ENCODE results near the gene ZW10. TPM values are rescaled to one million over a fixed set of nuclear protein-coding genes. Genes with fewer than 3 reads are reported as not detected.

Gene ZW10, protein sequence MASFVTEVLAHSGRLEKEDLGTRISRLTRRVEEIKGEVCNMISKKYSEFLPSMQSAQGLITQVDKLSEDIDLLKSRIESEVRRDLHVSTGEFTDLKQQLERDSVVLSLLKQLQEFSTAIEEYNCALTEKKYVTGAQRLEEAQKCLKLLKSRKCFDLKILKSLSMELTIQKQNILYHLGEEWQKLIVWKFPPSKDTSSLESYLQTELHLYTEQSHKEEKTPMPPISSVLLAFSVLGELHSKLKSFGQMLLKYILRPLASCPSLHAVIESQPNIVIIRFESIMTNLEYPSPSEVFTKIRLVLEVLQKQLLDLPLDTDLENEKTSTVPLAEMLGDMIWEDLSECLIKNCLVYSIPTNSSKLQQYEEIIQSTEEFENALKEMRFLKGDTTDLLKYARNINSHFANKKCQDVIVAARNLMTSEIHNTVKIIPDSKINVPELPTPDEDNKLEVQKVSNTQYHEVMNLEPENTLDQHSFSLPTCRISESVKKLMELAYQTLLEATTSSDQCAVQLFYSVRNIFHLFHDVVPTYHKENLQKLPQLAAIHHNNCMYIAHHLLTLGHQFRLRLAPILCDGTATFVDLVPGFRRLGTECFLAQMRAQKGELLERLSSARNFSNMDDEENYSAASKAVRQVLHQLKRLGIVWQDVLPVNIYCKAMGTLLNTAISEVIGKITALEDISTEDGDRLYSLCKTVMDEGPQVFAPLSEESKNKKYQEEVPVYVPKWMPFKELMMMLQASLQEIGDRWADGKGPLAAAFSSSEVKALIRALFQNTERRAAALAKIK
- total RNA-seq (2021): 14.0 and 19.3 TPM in 2 replicates
- Bru-seq, nascent RNA: percentile 82 among the genes with signal in this experiment
- percentile 67 among the genes with signal in this experiment for BruChase-seq, experiment 1, labeled RNA remaining after a 2-hour chase
- percentile 80 among the genes with signal in this experiment for BruChase-seq, experiment 2, labeled RNA remaining after a 6-hour chase
- long read RNA-seq, transcript ZW10-201 (16 exons, 2,992 nt): major isoform, 44 of 47 reads
- long read RNA-seq, partial matches to known transcripts: 0 of 47 reads
- long read RNA-seq, other reads (novel, unspliced or antisense): 3 of 47 reads

DNA sequence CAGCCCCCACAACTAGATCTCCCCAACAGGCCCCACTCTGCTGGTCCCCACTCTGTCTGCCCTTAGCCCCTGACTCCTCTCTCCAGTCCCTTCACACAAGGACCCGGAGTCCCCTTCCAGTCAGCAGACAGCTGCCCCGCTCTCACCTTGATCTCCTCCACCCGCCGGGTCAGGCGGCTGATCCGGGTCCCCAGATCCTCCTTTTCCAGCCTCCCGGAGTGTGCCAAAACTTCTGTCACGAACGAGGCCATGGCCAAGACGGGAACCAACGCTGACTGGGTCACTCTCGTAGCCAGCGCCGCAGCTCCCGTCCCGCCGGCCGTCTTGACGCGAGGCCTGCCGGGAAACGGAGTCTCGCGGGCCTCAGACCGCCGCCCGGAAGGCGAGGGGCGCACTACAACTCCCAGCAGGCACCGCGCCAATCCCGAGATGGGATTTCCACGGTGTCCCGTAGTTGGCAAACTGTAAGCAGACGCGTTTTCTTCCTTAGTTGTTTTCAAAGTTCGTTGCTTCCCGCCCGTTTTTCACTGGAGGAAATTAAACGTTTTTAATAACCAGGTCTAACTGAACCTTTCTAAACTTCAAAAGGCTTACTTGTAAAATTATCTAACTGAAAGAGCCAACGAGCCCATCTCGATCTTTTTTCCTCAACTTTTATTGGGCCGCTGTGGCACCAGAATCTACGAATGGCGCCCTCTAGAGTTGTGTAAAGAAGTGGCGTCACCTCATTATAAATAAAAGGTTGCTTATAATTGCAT lies at the start of gene ZW10:
ZW10 (minus strand) TSS at position 277 of the 758 bp plus-strand sequence; CDS start at position 251, 26 bp downstream.
- Histone ChIP-seq H3K27ac (peak within 1 kb of the TSS; percentile 47; the same call in 1 of the 2 replicates), H3K27me3 (ENCODE audit: insufficient read depth, low read depth) (peaks cover 4% of the 10 kb centered on the region; the same call in 1 of the 2 replicates), H3K4me1 (replicated peaks; ENCODE audit: insufficient read depth) (peaks cover 11% of the 10 kb centered on the region; the same call in 1 of the 2 replicates), H3K9me3 (ENCODE audit: insufficient read depth, low read depth) (no peaks in the 10 kb centered on the region), H3F3A (ENCODE audit: insufficient read depth, low read depth) (peaks cover 3% of the 10 kb centered on the region; the same call in 1 of the 2 replicates), H3K36me3 (ENCODE audit: low read depth) (peaks cover 3% of the 10 kb centered on the region; the same call in 1 of the 2 replicates), H2AFZ (peak within 1 kb of the TSS; percentile 97), H4K20me1 (ENCODE audit: insufficient read depth) (no peaks in the 10 kb centered on the region), H3K4me2 (peak within 1 kb of the TSS; percentile 75), H3K79me2 (ENCODE audit: low read depth) (peaks cover 25% of the 10 kb centered on the region), H3K9me2 (ENCODE audit: insufficient read depth) (no peaks in the 10 kb centered on the region), H3K4me3 (peak within 1 kb of the TSS; percentile 79)
- TF ChIP-seq EZH2 (IDR thresholded peaks at IDR 0.05; ENCODE audit: low read depth): no peak
- TF ChIP-seq, protein P1, sequence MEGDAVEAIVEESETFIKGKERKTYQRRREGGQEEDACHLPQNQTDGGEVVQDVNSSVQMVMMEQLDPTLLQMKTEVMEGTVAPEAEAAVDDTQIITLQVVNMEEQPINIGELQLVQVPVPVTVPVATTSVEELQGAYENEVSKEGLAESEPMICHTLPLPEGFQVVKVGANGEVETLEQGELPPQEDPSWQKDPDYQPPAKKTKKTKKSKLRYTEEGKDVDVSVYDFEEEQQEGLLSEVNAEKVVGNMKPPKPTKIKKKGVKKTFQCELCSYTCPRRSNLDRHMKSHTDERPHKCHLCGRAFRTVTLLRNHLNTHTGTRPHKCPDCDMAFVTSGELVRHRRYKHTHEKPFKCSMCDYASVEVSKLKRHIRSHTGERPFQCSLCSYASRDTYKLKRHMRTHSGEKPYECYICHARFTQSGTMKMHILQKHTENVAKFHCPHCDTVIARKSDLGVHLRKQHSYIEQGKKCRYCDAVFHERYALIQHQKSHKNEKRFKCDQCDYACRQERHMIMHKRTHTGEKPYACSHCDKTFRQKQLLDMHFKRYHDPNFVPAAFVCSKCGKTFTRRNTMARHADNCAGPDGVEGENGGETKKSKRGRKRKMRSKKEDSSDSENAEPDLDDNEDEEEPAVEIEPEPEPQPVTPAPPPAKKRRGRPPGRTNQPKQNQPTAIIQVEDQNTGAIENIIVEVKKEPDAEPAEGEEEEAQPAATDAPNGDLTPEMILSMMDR (conservative IDR thresholded peaks at IDR 0.05): peak; percentile 98
- no TSS peak for BruUV-seq (replicated peaks)
- CTCF ChIA-PET: interaction anchor here (0.6 kb wide), 1 partner anchor 50 kb away, joined by 3 read pairs; no protein-coding TSS in a partner anchor
- intact Hi-C loops (cut with micrococcal nuclease; ENCODE audit: unreplicated experiment): loop anchor here (10.0 kb wide), 1 partner anchor 459 kb away; the partner anchor contains the start of gene TTC12
- POLR2A ChIA-PET (ENCODE audit: unreplicated experiment): interaction anchor here (0.6 to 0.7 kb wide), 2 partner anchors 264 to 669 kb away, joined by 3 read pairs; no protein-coding TSS in a partner anchor
- DNase-seq: peak; percentile 96

DNA sequence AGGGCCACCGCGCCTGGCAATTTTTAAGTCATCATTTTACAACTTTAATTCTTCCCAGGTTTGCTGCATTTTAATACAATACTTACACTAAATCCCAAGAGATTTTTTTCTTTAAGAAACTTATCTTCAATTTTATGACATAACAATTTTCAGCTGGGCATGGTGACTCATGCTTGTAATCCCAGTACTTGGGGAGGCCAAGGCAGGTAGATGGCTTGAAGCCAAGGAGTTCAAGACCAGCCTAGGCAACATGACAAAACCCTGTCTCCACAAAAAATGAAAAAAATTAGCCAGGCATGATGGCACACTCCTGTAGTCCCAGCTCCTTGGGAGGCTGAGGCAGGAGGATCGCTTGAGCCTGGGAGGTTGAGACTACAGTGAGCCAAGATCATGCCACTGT lies 44.9 kb upstream of the ZW10 start:
- H3K4me1 ChIP-seq (replicated peaks; ENCODE audit: insufficient read depth): no peaks in the 10 kb centered on the region
- intact Hi-C loops (cut with micrococcal nuclease; ENCODE audit: unreplicated experiment): no loop called here
- no peaks in the 10 kb centered on the region for H3K79me2 ChIP-seq (ENCODE audit: low read depth)
- H3K9me2 ChIP-seq (ENCODE audit: insufficient read depth): no peaks in the 10 kb centered on the region
- no peak overlapping the region for H3K27ac ChIP-seq
- no peaks in the 10 kb centered on the region for H4K20me1 ChIP-seq (ENCODE audit: insufficient read depth)
- CTCF ChIA-PET: no interaction called here
- no peaks in the 10 kb centered on the region for H3K36me3 ChIP-seq (ENCODE audit: low read depth)
- H3K9me3 ChIP-seq (ENCODE audit: insufficient read depth, low read depth): no peaks in the 10 kb centered on the region
- H2AFZ ChIP-seq: no peak overlapping the region
- H3K4me3 ChIP-seq: no peak overlapping the region
- H3F3A ChIP-seq (ENCODE audit: insufficient read depth, low read depth): no peaks in the 10 kb centered on the region
- DNase-seq: no peak
- no peak overlapping the region for H3K4me2 ChIP-seq
- POLR2A ChIA-PET (ENCODE audit: unreplicated experiment): no interaction called here
- BruUV-seq (replicated peaks): no TSS peak
- no peaks in the 10 kb centered on the region for H3K27me3 ChIP-seq (ENCODE audit: insufficient read depth, low read depth)
- TF ChIP-seq, protein P1 (conservative IDR thresholded peaks at IDR 0.05): no peak
- no peak for TF ChIP-seq EZH2 (IDR thresholded peaks at IDR 0.05; ENCODE audit: low read depth)

Measured in PC-9 (cell line).